ENCODE data around the gene PAPOLB. TPM values are rescaled to one million over a fixed set of nuclear protein-coding genes. Genes with fewer than 3 reads are reported as not detected.

The PAPOLB gene
- total RNA-seq, 1 donor from 2014 or later, result 0.13 TPM

DNA sequence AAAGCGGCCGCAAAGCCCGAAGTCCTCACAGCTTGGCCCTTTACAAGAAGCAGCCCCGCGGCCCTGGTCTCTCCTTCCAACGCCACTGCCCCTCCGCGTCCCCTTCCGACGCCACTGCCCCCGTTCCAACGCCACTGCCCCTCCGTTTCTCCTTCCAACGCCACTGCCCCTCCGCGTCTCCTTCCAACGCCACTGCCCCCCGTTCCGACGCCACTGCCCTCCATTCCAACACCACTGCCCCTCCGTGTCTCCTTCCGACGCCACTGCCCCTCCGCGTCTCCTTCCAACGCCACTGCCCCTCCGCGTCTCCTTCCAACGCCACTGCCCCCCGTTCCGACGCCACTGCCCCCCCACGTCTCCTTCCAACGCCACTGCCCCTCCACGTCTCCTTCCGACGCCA, 53.3 kb downstream of the PAPOLB start:
- Histone ChIP-seq H3K27me3 (ENCODE audit: control insufficient read depth, insufficient read depth, low read length) (peaks cover 39% of the 10 kb centered on the region), H3K36me3 (ENCODE audit: control insufficient read depth, insufficient read depth, low read length) (no peaks in the 10 kb centered on the region), H3K4me3 (ENCODE audit: low read depth, low read length) (no peak overlapping the region)
- no peak for DNase-seq (ENCODE audit: low read depth)
- TF ChIP-seq, protein P1, sequence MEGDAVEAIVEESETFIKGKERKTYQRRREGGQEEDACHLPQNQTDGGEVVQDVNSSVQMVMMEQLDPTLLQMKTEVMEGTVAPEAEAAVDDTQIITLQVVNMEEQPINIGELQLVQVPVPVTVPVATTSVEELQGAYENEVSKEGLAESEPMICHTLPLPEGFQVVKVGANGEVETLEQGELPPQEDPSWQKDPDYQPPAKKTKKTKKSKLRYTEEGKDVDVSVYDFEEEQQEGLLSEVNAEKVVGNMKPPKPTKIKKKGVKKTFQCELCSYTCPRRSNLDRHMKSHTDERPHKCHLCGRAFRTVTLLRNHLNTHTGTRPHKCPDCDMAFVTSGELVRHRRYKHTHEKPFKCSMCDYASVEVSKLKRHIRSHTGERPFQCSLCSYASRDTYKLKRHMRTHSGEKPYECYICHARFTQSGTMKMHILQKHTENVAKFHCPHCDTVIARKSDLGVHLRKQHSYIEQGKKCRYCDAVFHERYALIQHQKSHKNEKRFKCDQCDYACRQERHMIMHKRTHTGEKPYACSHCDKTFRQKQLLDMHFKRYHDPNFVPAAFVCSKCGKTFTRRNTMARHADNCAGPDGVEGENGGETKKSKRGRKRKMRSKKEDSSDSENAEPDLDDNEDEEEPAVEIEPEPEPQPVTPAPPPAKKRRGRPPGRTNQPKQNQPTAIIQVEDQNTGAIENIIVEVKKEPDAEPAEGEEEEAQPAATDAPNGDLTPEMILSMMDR (IDR thresholded peaks at IDR 0.05; ENCODE audit: insufficient read depth, low read length, poor library complexity, severe bottlenecking), result no peak

DNA sequence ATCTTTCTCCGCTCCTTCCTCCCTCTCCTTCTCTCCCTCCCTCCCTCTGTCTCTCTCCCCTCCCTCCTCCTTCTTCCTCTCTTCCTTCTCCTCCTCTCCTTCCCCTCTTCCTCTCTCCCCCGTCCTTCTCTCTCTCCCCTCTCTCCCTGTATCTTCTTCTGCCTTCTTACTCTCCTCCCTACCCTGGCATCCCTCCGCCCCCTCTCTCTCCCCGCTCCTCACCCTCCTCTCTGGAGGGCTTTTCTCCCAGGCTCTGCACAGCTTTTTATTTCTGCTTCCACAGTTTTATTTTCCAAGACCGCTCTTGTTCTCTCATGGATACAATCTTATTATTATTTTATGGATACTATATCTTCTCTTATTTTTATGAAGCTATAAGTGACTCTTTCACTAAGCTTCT, 53.8 kb downstream of the PAPOLB start:
- no peaks in the 10 kb centered on the region for H3K36me3 ChIP-seq (ENCODE audit: control insufficient read depth, insufficient read depth, low read length)
- TF ChIP-seq, protein P1 (IDR thresholded peaks at IDR 0.05; ENCODE audit: insufficient read depth, low read length, poor library complexity, severe bottlenecking), result no peak
- no peak for DNase-seq (ENCODE audit: low read depth)

More for the DNA sequence above, 53.8 kb downstream of the PAPOLB start:
- Histone ChIP-seq H3K27me3 (ENCODE audit: control insufficient read depth, insufficient read depth, low read length) (peaks cover 33% of the 10 kb centered on the region), H3K4me3 (ENCODE audit: low read depth, low read length) (no peak overlapping the region)

Other genes starting within 250 kb of the PAPOLB start
- gene FOXK1, start 179.7 kb downstream of the PAPOLB start, total RNA-seq, result 48.2 and 61.3 TPM in 2 replicates
- 71.2 and 85.6 TPM in 2 replicates for gene AP5Z1, start 86.4 kb downstream of the PAPOLB start, total RNA-seq
- 2.3 and 3.5 TPM in 2 replicates for gene RADIL, start 21.7 kb upstream of the PAPOLB start, total RNA-seq
- gene MMD2, start 97.2 kb upstream of the PAPOLB start, total RNA-seq, result not detected in 2 replicates
- gene RBAK, start 183.8 kb upstream of the PAPOLB start, total RNA-seq, result 7.0 and 11.0 TPM in 2 replicates